Stimulated activated naive B cell treated with anti-CD40 and anti-IgM and Interleukin-4, amounts not matched to agents 10 μg/mL and 1 μg/mL and 100 μg/mL, for 72 hours (primary cell): ENCODE measurements around the gene LRRC3C.

Experiments used
- ATAC-seq, 2 donors: fragments of 150-1000 bp; cut with Tn5 transposase; replicated peaks; 2 replicates each; pipeline ENCODE4 v1.10.0; 2021; ENCODE audit warnings: moderate library complexity in 1 of 2
- DNase-seq: peaks from one replicate; pipeline ENCODE4 v3.0.0; 2021
- H3K27ac Mint-ChIP-seq: one replicate; pipeline ENCODE4 v1.8.0; 2022; ENCODE audit warnings: mild to moderate bottlenecking, mixed read lengths
- H3K27me3 Mint-ChIP-seq, 2 donors: one replicate each; pipeline ENCODE4 v1.8.0; 2022; ENCODE audit warnings: mixed read lengths in 2 of 2
- H3K36me3 Mint-ChIP-seq, 2 donors: one replicate each; pipeline ENCODE4 v1.8.0; 2022; ENCODE audit warnings: mixed read lengths in 2 of 2, mild to moderate bottlenecking in 1 of 2
- H3K4me1 Mint-ChIP-seq, 2 donors: one replicate each; pipeline ENCODE4 v1.8.0; 2022; ENCODE audit warnings: mixed read lengths in 2 of 2, mild to moderate bottlenecking in 1 of 2
- H3K4me3 Mint-ChIP-seq, 2 donors: one replicate each; pipeline ENCODE4 v1.8.0; 2022; ENCODE audit warnings: mild to moderate bottlenecking in 2 of 2, mixed read lengths in 2 of 2, moderate library complexity in 1 of 2
- H3K9me3 Mint-ChIP-seq, 2 donors: one replicate each; pipeline ENCODE4 v1.8.0; 2022; ENCODE audit warnings: mixed read lengths in 2 of 2, mild to moderate bottlenecking in 1 of 2

LRRC3C gene

DNA sequence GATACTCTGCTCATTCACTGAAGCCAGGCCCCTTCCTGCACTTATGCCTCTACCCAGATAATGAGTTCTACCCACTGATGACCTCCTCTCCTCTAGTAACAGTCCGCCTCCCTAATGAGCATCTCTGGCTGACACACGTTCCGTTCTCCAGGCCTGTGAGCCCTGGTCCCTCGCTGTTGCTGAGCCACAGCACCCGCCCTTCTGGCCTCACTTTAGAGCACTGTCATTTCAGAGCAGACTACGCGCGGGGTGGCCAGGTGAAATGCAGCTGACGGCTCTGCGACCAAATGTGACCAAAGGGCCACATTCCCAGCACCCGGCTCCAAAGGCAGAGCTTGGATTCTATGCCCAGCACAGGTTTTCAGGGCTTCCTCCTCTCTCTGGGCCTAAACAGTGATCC, 66.9 kb downstream of the LRRC3C start:
- ATAC-seq = no peak
- Mint-ChIP-seq H3K27me3 (no peaks in the 10 kb centered on the region), H3K27ac (no peak overlapping the region), H3K4me1 (peaks cover 5 to 8% of the 10 kb centered on the region in 2 donors), H3K4me3 (no peak overlapping the region), H3K9me3 (no peaks in the 10 kb centered on the region), H3K36me3 (peaks cover 59 to 82% of the 10 kb centered on the region in 2 donors)
- DNase-seq = no peak
